GM23338 (cell line): ENCODE measurements around the gene GPC2. TPM values are rescaled to one million over a fixed set of nuclear protein-coding genes. Genes with fewer than 3 reads are reported as not detected.

Experiments
- ATAC-seq: fragments of 200-7000 bp; cut with Tn5 transposase; 3 replicates; pipeline ENCODE4 v1.9.1; 2020
- DNase-seq: peaks from one replicate; pipeline ENCODE4 v3.0.0-alpha.2; 2015; ENCODE audit warnings: low spot score
- H2AFZ ChIP-seq: fragments of 200-600 bp; sonication (generic); 2 replicates; pipeline ENCODE4 v1.8.0; 2016; ENCODE audit warnings: antibody characterized with exemption, mild to moderate bottlenecking, moderate library complexity
- H3F3A ChIP-seq: fragments of 200-600 bp; sonication (generic); replicated peaks from 2 replicates; pipeline ENCODE4 v1.8.0; 2017; ENCODE audit warnings: antibody characterized with exemption, mixed run types, low read depth
- H3K27ac ChIP-seq: fragments of 200-600 bp; sonication (generic); 2 replicates; pipeline ENCODE4 v1.6.1; 2016; ENCODE audit warnings: low read depth
- H3K27me3 ChIP-seq: fragments of 200-600 bp; sonication (generic); 2 replicates; pipeline ENCODE4 v1.8.0; 2016; ENCODE audit warnings: mild to moderate bottlenecking, mixed run types, moderate library complexity; ENCODE audit not compliant: insufficient read depth
- H3K36me3 ChIP-seq: fragments of 200-600 bp; sonication (generic); 2 replicates; pipeline ENCODE4 v1.8.0; 2016; ENCODE audit warnings: mild to moderate bottlenecking; ENCODE audit not compliant: insufficient read depth
- H3K4me1 ChIP-seq: fragments of 200-600 bp; sonication (generic); 2 replicates; pipeline ENCODE4 v1.8.0; 2016; ENCODE audit warnings: mild to moderate bottlenecking, moderate library complexity; ENCODE audit not compliant: insufficient read depth
- H3K4me2 ChIP-seq: fragments of 200-600 bp; sonication (generic); 2 replicates; pipeline ENCODE4 v1.7.1; 2017; ENCODE audit warnings: mixed run types
- H3K4me3 ChIP-seq: fragments of 200-600 bp; sonication (generic); 2 replicates; pipeline ENCODE4 v1.6.1; 2016; ENCODE audit warnings: mixed run types
- H3K79me2 ChIP-seq: fragments of 200-600 bp; sonication (generic); replicated peaks from 2 replicates; pipeline ENCODE4 v1.8.0; 2017; ENCODE audit warnings: mild to moderate bottlenecking; ENCODE audit not compliant: insufficient read depth
- H3K9me2 ChIP-seq: fragments of 200-600 bp; sonication (generic); 2 replicates; pipeline ENCODE4 v1.8.0; 2017; ENCODE audit not compliant: insufficient read depth
- H4K20me1 ChIP-seq: fragments of 200-600 bp; sonication (generic); replicated peaks from 2 replicates; pipeline ENCODE4 v1.8.0; 2017; ENCODE audit warnings: mild to moderate bottlenecking; ENCODE audit not compliant: insufficient read depth
- H3K27ac Mint-ChIP-seq: 2 replicates; pipeline ENCODE4 v1.8.0; 2020; ENCODE audit warnings: inconsistent platforms, mild to moderate bottlenecking, moderate library complexity, mixed read lengths
- H3K27me3 Mint-ChIP-seq: 3 replicates; pipeline ENCODE4 v1.8.0; 2022; ENCODE audit warnings: low read depth, mild to moderate bottlenecking, moderate library complexity, mixed read lengths, inconsistent platforms; ENCODE audit not compliant: insufficient read depth, poor library complexity
- H3K36me3 Mint-ChIP-seq: 3 replicates; pipeline ENCODE4 v1.8.0; 2021; ENCODE audit warnings: low read depth, mild to moderate bottlenecking, inconsistent platforms, moderate library complexity, mixed read lengths
- H3K4me1 Mint-ChIP-seq: 3 replicates; pipeline ENCODE4 v1.8.0; 2020; ENCODE audit warnings: mild to moderate bottlenecking, inconsistent platforms, mixed read lengths
- H3K4me3 Mint-ChIP-seq: 3 replicates; pipeline ENCODE4 v1.8.0; 2021; ENCODE audit warnings: moderate library complexity, mild to moderate bottlenecking, inconsistent platforms, mixed read lengths
- H3K9me3 Mint-ChIP-seq: 3 replicates; pipeline ENCODE4 v1.8.0; 2020; ENCODE audit warnings: moderate library complexity, mild to moderate bottlenecking, inconsistent platforms, mixed read lengths
- CREB1 ChIP-seq: fragments of 250-450 bp; sonication (Bioruptor Pico); IDR thresholded peaks from 2 replicates; pipeline ENCODE4 v1.5.0; 2020; ENCODE audit warnings: low read depth, mild to moderate bottlenecking, moderate library complexity
- EZH2 ChIP-seq: fragments of 200-600 bp; sonication (generic); IDR thresholded peaks from one replicate; pipeline ENCODE4 v1.8.0; 2017; ENCODE audit warnings: antibody characterized with exemption, mild to moderate bottlenecking, low read depth; ENCODE audit not compliant: unreplicated experiment
- EZH2phosphoT487 ChIP-seq: fragments of 200-600 bp; sonication (generic); IDR thresholded peaks from one replicate; pipeline ENCODE4 v1.8.1; 2018; ENCODE audit warnings: antibody characterized with exemption; ENCODE audit not compliant: unreplicated experiment
- JUNB ChIP-seq: IDR thresholded peaks from one replicate; pipeline ENCODE4 v1.6.1; 2016; ENCODE audit warnings: antibody characterized with exemption; ENCODE audit not compliant: unreplicated experiment
- NANOG ChIP-seq: IDR thresholded peaks from 2 replicates; pipeline ENCODE4 v1.6.1; 2016; ENCODE audit warnings: antibody characterized with exemption, borderline replicate concordance
- POLR2AphosphoS5 ChIP-seq: IDR thresholded peaks from 2 replicates; pipeline ENCODE4 v1.6.1; 2016; ENCODE audit warnings: antibody characterized with exemption, low read depth
- STAT1 ChIP-seq: IDR thresholded peaks from one replicate; pipeline ENCODE4 v1.6.1; 2016; ENCODE audit warnings: antibody characterized with exemption; ENCODE audit not compliant: unreplicated experiment
- ZNF114 ChIP-seq: fragments of 250-450 bp; sonication (Bioruptor Pico); IDR thresholded peaks from 2 replicates; pipeline ENCODE4 v1.5.0; 2020; ENCODE audit warnings: mild to moderate bottlenecking, moderate library complexity
- ZNF331 ChIP-seq: fragments of 250-450 bp; sonication (Bioruptor Pico); IDR thresholded peaks from 2 replicates; pipeline ENCODE4 v1.5.0; 2020; ENCODE audit warnings: low read depth, mild to moderate bottlenecking, moderate library complexity
- polyA plus RNA-seq: library from polyadenylated mRNA; unstranded; fragments of >200 nt; fragmentation: Nextera tagmentation; extraction: Ambion mirVana; gene quantifications from 2 replicates; pipeline ENCODE4 v1.2.1, GENCODE V29; 2016
- total RNA-seq: library from RNA; depleted of rRNA; stranded (reverse); fragments of >200 nt; shearing (Covaris generic); gene quantifications from 2 replicates; pipeline ENCODE4 v1.2.3, GENCODE V29; 2014
- TF ChIP-seq, protein P1 (sequence below): IDR thresholded peaks from 2 replicates; pipeline ENCODE4 v1.6.1; 2016; ENCODE audit warnings: antibody characterized with exemption
- TF ChIP-seq, protein P2 (sequence below): fragments of 250-450 bp; sonication (Bioruptor Pico); IDR thresholded peaks from 2 replicates; pipeline ENCODE4 v1.5.0; 2020; ENCODE audit warnings: mild to moderate bottlenecking, moderate library complexity
- TF ChIP-seq, protein P3 (sequence below), 2 experiments: fragments of 200-600 bp in 1 of 2; sonication (generic) in 1 of 2; conservative IDR thresholded peaks; 2 replicates each; pipeline versions ENCODE4 v1.5.1 to v1.6.1; 2016 to 2017; ENCODE audit warnings: antibody characterized with exemption in 2 of 2, low read depth in 2 of 2, mild to moderate bottlenecking in 2 of 2, moderate library complexity in 1 of 2
- TF ChIP-seq, protein P4 (sequence below): IDR thresholded peaks from one replicate; pipeline ENCODE4 v1.6.1; 2018; ENCODE audit warnings: antibody characterized with exemption; ENCODE audit not compliant: unreplicated experiment

GPC2 gene
- total and polyA plus RNA-seq, 2 experiments from 2014 or later, result 10.7 to 48.8 TPM

DNA sequence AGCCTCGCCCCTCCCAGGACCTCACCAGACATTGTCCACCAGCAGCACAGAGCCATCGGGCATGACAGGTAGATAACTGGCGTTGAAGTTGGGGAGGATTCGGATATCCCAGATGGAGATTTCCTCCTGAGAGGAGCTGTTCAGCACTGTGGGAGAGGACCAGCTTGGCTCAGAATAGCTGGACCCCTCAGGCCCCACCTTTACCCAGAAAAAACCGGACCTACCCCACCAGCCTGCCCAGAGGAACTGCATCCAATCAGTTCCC, 20.2 kb downstream of the GPC2 start:
- H4K20me1 ChIP-seq, result peaks cover 14% of the 10 kb centered on the region
- H3K27me3 ChIP-seq, result no peaks in the 10 kb centered on the region
- peak overlapping the region; percentile 97; the same call in 1 of the 2 replicates for H3K4me3 ChIP-seq
- H3K27me3 Mint-ChIP-seq, result peaks cover 24% of the 10 kb centered on the region
- ATAC-seq, result no peak
- peaks cover 51% of the 10 kb centered on the region for H3K36me3 Mint-ChIP-seq
- H3F3A ChIP-seq, result peaks cover 35% of the 10 kb centered on the region
- H3K9me3 Mint-ChIP-seq, result no peaks in the 10 kb centered on the region
- H3K79me2 ChIP-seq, result no peaks in the 10 kb centered on the region; the same call in 1 of the 2 replicates
- H3K9me2 ChIP-seq, result no peaks in the 10 kb centered on the region
- DNase-seq, result no peak
- H3K36me3 ChIP-seq, result no peaks in the 10 kb centered on the region
- peaks cover 31% of the 10 kb centered on the region for H3K4me1 Mint-ChIP-seq
- H2AFZ ChIP-seq, result no peak overlapping the region
- TF ChIP-seq POLR2AphosphoS5, result no peak
- TF ChIP-seq, protein P1, sequence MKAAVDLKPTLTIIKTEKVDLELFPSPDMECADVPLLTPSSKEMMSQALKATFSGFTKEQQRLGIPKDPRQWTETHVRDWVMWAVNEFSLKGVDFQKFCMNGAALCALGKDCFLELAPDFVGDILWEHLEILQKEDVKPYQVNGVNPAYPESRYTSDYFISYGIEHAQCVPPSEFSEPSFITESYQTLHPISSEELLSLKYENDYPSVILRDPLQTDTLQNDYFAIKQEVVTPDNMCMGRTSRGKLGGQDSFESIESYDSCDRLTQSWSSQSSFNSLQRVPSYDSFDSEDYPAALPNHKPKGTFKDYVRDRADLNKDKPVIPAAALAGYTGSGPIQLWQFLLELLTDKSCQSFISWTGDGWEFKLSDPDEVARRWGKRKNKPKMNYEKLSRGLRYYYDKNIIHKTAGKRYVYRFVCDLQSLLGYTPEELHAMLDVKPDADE, result no peak
- no peak for TF ChIP-seq ZNF331 (CRISPR knock-in tag)
- no peak for TF ChIP-seq EZH2
- TF ChIP-seq, protein P2, sequence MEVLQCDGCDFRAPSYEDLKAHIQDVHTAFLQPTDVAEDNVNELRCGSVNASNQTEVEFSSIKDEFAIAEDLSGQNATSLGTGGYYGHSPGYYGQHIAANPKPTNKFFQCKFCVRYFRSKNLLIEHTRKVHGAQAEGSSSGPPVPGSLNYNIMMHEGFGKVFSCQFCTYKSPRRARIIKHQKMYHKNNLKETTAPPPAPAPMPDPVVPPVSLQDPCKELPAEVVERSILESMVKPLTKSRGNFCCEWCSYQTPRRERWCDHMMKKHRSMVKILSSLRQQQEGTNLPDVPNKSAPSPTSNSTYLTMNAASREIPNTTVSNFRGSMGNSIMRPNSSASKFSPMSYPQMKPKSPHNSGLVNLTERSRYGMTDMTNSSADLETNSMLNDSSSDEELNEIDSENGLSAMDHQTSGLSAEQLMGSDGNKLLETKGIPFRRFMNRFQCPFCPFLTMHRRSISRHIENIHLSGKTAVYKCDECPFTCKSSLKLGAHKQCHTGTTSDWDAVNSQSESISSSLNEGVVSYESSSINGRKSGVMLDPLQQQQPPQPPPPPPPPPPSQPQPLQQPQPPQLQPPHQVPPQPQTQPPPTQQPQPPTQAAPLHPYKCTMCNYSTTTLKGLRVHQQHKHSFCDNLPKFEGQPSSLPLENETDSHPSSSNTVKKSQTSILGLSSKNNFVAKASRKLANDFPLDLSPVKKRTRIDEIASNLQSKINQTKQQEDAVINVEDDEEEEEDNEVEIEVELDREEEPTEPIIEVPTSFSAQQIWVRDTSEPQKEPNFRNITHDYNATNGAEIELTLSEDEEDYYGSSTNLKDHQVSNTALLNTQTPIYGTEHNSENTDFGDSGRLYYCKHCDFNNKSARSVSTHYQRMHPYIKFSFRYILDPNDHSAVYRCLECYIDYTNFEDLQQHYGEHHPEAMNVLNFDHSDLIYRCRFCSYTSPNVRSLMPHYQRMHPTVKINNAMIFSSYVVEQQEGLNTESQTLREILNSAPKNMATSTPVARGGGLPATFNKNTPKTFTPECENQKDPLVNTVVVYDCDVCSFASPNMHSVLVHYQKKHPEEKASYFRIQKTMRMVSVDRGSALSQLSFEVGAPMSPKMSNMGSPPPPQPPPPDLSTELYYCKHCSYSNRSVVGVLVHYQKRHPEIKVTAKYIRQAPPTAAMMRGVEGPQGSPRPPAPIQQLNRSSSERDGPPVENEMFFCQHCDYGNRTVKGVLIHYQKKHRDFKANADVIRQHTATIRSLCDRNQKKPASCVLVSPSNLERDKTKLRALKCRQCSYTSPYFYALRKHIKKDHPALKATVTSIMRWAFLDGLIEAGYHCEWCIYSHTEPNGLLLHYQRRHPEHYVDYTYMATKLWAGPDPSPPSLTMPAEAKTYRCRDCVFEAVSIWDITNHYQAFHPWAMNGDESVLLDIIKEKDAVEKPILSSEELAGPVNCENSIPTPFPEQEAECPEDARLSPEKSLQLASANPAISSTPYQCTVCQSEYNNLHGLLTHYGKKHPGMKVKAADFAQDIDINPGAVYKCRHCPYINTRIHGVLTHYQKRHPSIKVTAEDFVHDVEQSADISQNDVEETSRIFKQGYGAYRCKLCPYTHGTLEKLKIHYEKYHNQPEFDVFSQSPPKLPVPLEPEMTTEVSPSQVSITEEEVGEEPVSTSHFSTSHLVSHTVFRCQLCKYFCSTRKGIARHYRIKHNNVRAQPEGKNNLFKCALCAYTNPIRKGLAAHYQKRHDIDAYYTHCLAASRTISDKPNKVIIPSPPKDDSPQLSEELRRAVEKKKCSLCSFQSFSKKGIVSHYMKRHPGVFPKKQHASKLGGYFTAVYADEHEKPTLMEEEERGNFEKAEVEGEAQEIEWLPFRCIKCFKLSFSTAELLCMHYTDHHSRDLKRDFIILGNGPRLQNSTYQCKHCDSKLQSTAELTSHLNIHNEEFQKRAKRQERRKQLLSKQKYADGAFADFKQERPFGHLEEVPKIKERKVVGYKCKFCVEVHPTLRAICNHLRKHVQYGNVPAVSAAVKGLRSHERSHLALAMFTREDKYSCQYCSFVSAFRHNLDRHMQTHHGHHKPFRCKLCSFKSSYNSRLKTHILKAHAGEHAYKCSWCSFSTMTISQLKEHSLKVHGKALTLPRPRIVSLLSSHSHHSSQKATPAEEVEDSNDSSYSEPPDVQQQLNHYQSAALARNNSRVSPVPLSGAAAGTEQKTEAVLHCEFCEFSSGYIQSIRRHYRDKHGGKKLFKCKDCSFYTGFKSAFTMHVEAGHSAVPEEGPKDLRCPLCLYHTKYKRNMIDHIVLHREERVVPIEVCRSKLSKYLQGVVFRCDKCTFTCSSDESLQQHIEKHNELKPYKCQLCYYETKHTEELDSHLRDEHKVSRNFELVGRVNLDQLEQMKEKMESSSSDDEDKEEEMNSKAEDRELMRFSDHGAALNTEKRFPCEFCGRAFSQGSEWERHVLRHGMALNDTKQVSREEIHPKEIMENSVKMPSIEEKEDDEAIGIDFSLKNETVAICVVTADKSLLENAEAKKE (CRISPR knock-in tag), result no peak
- no peak for TF ChIP-seq ZNF114
- TF ChIP-seq JUNB, result no peak
- no peak for TF ChIP-seq STAT1
- TF ChIP-seq NANOG, result no peak
- TF ChIP-seq, protein P3, sequence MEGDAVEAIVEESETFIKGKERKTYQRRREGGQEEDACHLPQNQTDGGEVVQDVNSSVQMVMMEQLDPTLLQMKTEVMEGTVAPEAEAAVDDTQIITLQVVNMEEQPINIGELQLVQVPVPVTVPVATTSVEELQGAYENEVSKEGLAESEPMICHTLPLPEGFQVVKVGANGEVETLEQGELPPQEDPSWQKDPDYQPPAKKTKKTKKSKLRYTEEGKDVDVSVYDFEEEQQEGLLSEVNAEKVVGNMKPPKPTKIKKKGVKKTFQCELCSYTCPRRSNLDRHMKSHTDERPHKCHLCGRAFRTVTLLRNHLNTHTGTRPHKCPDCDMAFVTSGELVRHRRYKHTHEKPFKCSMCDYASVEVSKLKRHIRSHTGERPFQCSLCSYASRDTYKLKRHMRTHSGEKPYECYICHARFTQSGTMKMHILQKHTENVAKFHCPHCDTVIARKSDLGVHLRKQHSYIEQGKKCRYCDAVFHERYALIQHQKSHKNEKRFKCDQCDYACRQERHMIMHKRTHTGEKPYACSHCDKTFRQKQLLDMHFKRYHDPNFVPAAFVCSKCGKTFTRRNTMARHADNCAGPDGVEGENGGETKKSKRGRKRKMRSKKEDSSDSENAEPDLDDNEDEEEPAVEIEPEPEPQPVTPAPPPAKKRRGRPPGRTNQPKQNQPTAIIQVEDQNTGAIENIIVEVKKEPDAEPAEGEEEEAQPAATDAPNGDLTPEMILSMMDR (conservative IDR thresholded peaks at IDR 0.05; ENCODE audit: low read depth in 2 of 2), result no peak
- TF ChIP-seq CREB1 (CRISPR knock-in tag), result no peak
- TF ChIP-seq, protein P4, sequence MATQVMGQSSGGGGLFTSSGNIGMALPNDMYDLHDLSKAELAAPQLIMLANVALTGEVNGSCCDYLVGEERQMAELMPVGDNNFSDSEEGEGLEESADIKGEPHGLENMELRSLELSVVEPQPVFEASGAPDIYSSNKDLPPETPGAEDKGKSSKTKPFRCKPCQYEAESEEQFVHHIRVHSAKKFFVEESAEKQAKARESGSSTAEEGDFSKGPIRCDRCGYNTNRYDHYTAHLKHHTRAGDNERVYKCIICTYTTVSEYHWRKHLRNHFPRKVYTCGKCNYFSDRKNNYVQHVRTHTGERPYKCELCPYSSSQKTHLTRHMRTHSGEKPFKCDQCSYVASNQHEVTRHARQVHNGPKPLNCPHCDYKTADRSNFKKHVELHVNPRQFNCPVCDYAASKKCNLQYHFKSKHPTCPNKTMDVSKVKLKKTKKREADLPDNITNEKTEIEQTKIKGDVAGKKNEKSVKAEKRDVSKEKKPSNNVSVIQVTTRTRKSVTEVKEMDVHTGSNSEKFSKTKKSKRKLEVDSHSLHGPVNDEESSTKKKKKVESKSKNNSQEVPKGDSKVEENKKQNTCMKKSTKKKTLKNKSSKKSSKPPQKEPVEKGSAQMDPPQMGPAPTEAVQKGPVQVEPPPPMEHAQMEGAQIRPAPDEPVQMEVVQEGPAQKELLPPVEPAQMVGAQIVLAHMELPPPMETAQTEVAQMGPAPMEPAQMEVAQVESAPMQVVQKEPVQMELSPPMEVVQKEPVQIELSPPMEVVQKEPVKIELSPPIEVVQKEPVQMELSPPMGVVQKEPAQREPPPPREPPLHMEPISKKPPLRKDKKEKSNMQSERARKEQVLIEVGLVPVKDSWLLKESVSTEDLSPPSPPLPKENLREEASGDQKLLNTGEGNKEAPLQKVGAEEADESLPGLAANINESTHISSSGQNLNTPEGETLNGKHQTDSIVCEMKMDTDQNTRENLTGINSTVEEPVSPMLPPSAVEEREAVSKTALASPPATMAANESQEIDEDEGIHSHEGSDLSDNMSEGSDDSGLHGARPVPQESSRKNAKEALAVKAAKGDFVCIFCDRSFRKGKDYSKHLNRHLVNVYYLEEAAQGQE, result no peak
- no peak for TF ChIP-seq EZH2phosphoT487
- peak overlapping the region; percentile 83 for H3K4me3 Mint-ChIP-seq
- H3K4me2 ChIP-seq, result peak overlapping the region; percentile 88
- H3K27ac Mint-ChIP-seq, result no peak overlapping the region; the same call in 1 of the 2 replicates
- H3K4me1 ChIP-seq, result peaks cover 7% of the 10 kb centered on the region; the same call in 1 of the 2 replicates
- peak overlapping the region; percentile 74; the same call in 1 of the 2 replicates for H3K27ac ChIP-seq
